GM18508 (cell line): ENCODE data around the gene RPL22L1.
"Not testable (repeated sequence)": the region's sequence is repeated elsewhere in the genome, so short reads cannot be mapped to it uniquely, and the experiment has no call there.

Source experiments
- ATAC-seq: cut with Tn5 transposase; IDR thresholded peaks from one replicate; pipeline ENCODE4 v1.9.1; 2021; ENCODE audit warnings: moderate number of reproducible peaks; ENCODE audit not compliant: insufficient read depth, unreplicated experiment

The RPL22L1 gene

DNA sequence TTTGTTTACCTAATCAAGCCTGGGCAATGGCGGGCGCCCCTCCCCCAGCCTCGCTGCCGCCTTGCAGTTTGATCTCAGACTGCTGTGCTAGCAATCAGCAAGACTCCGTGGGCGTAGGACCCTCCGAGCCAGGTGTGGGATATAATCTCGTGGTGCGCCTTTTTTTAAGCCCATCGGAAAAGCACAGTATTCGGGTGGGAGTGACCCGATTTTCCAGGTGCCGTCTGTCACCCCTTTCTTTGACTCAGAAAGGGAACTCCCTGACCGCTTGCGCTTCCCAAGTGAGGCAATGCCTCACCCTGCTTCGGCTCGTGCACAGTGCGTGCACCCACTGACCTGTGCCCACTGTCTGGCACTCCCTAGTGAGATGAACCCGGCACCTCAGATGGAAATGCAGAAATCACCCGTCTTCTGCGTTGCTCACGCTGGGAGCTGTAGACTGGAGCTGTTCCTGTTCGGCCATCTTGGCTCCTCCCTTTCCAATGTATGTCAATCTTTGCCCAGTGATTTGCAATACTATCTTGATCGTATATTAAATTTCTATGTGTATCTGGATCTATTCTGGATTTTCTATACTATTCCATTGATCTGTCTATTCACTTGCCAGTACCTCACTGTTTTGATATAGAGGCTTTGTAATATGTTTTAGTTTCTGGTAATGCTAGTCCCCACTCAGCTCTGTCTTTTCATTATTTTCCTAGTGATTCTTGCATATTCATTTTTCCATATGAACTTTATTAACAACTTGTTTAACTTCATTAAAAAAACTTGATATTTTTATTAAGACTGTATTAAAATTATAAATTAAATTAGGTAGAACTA, 14.3 kb upstream of the RPL22L1 start:
- not testable (repeated sequence) for ATAC-seq

- ATAC-seq = not testable (repeated sequence)
Observed at GRCh38 chr3:170878688-170879087, 8.7 kb upstream of the RPL22L1 start.

DNA sequence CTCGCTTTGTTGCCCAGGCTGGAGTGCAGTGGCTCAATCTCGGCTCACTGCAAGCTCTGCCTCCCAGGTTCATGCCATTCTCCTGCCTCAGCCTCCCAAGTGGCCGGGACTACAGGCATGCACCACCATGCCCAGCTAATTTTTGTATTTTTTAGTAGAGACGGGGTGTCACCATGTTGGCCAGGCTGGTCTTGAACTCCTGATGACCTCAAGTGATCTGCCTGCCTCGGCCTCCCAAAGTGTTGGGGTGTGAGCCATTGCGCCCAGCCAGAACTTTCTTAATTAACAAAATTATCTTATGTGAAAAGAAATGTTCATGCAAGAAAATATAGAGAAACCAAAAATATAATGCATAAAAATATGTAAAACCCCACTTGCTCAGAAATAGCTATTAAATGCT, 7.3 kb upstream of the RPL22L1 start:
- not testable (repeated sequence) for ATAC-seq

DNA sequence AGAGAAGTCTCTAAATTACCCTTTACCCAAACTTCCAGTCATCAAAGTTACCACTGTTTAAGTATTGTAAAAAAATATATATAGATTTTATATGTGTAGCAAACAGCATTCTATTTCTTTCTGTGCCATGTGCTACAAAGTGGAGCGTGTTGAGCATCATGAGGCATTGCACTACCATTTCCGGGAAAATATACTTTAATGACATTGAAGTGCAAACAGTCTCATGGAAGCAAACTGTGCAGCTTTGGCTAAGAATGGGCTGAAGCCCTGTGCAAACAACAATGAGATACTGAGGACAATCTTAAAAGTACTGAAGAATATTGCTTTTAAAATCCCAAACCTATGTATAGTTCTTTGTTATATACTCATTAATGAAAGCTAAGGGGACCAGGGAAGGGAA, 6.5 kb upstream of the RPL22L1 start:
- no peak for ATAC-seq

- no peak for ATAC-seq
Observed at GRCh38 chr3:170869239-170869590, 780 bp downstream of the RPL22L1 start.

- no peak for ATAC-seq
Observed at GRCh38 chr3:170868577-170869238, 1.3 kb downstream of the RPL22L1 start.

GRCh38 chr3:170867143-170867937, 2.7 kb downstream of the RPL22L1 start:
- no peak for ATAC-seq

DNA sequence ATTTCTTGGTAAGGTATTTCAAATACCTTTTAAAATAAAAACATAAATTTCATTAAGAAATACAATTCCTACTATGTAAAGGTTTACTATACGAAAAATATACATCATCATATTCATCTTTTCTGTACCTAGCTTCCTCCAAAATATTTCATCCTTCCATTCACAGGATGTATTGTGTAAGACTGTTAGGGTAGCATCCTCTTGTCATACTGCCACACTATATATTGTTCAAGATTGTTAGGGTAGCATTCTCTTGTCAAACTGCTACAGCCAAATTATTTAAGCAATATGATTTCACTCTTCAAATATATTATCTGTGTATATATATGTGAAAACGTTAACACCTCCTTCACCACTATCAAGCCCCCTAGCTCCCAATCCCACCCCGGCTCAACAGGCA, 3.5 kb downstream of the RPL22L1 start:
- no peak for ATAC-seq

DNA sequence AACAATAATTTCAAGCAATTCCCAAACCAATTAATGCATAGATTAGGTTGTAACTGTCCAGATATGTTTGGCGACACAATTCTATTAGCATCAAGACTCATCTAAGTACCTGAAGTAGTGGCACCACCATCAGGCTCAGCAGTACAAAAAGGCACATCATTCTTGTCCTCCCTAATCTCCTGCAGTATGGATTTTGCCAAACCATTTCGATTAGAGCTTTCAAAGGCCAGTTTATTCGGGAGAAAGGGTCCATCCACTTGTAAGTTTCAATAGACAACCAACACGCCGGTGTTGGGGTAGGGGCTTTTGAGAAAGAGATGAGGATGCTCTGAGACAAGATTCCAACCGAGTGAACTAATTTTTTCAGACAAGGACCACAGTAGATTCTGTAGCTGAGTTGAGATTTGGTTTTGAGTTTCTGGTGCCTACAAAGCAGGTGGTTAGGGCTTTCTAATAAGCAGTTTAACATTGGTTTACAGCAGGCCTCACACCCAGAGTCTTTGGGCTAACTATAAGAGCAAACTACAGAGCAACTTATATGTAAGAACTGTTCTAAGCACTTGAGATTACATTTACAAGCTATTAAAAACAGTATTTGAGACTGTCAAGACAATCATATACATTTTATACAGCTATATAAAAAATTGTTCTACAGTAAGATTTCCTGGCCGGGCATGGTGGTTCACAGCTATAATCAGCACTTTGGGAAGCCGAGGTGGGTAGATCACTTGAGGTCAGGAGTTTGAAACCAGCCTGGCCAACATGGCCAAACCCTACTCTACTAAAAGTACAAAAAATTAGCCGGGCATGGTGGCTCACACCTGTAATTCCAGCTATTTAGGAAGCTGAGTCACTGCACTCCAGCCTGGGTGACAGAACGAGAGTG, 4.5 kb downstream of the RPL22L1 start:
- ATAC-seq = no peak

GRCh38 chr3:170864525-170865208, 5.3 kb downstream of the RPL22L1 start:
- no peak for ATAC-seq

DNA sequence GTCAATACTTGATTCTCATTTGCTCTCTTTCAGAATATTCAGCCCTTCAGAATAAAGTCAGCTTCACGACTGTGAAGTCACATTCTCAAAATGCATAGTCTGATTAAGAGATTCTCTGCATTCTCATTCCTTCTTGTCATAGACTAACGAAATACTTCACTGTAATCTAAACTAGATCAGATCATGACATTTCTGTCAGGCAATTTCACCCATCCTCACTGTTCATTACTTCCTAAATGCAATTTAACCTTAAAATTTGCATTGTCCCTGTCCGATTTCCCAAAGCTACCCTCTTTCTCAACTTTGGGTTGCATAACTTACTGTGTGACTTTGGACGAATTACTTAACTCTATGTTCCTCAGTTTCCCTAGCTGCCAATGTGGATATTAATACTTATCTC, 6.2 kb downstream of the RPL22L1 start:
- no peak for ATAC-seq

DNA sequence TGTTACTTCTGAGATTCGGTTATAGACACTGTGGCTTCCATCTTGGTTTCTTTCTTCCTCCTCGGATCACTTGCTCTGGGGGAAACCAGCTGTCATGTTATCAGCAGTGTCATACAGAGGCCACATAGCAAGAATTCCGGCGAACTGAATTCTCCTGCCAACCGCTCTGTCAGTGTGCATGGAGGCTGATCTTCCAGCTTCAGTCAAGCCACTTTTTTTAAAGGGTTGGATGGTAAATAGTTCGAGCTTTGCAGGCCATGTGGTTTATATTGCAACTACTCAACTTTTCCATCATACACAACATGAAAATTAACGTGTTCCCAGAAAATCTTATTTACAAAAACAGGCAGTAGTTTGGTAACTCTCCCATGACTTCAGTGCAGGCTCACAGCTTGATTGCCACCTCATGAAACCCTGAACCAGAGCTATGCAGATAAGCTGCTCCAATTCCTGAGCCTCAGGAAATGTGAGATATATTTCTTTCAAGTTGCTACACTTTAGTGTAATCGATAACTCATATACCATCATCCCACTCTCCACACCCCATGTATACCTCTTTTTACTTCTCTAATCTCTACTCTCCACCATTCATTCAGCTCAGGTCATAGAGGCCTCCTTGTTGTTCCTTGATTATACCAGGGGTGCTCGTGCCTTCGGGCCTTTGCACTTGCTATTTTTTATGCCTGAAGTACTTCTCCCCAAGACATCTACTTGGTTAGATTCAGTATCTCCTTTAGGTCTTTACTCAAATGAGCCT, 7.2 kb downstream of the RPL22L1 start:
- no peak for ATAC-seq

DNA sequence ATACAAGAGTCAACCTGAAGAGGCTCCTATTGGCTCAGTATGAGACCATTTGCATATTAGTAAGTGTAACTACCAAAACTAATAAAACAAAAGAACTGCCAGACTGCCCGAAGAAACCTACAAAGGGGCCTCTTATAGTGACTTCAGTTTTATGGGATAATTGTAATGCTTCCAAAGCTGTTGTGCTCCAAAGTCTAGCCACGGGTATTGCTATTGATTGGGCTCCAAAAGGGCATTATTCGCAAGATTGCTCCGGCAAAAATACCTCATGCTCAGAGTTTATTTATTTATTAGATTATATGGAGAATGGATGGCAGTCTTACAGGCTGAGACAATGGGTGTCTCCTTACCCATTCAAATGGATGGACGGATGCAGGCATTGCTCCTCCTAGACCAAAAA, 11.4 kb downstream of the RPL22L1 start:
- no peak for ATAC-seq

DNA sequence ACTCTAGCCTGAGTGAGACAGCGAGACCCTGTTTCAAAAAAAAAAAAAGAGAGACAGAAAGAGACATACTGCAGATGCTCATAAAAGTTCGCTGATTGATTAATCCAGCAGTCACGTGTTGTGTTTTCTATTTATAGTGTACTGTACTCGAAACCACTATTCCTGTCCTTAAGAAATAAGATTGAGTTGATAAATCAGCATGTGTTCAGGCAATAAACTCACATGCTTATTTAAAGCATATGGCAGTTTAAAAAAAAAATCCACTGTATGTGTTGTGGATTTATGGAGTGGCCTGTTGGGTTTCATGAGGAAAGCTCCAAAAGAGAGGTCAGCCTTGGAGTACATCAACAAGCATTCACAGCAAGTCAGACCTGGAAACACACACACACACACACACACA, 17.7 kb downstream of the RPL22L1 start:
- ATAC-seq = no peak

- ATAC-seq = no peak
Observed at GRCh38 chr3:170848292-170848917, 21.6 kb downstream of the RPL22L1 start.

DNA sequence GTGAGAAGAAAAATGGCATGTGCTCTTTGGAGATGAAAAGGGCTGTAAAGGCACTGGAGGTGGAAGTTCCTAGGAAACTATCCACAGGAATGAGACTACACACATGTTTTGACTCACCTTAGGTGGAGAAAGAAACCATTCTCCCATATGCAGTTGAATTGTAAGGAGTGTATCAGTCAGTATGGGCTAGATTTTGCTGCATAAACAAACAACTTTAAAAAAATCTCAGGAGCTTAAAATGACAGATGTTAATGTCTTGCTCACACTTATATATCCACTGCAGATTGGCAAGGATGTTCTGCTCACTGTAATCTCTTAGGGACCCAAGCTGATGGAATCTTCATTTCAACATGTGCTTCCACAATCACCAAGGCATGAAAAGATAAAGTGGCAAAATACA, 25.6 kb downstream of the RPL22L1 start:
- no peak for ATAC-seq

- ATAC-seq = no peak
Observed at GRCh38 chr3:170840291-170840859, 29.6 kb downstream of the RPL22L1 start.

- no peak for ATAC-seq
Observed at GRCh38 chr3:170839518-170840100, 30.4 kb downstream of the RPL22L1 start.
